Neuronal stem cell (in vitro differentiated cells): ENCODE measurements around the gene EML1.

ENCODE experiments used
- DNase-seq: peaks from one replicate; pipeline ENCODE4 v3.0.0-alpha.2; 2013; ENCODE audit warnings: low spot score
- H2AFZ ChIP-seq: one replicate; pipeline ENCODE4 v1.6.1; 2013; ENCODE audit warnings: mild to moderate bottlenecking, low read length, inconsistent platforms
- H2AK5ac ChIP-seq: 2 replicates; pipeline ENCODE4 v1.6.1; 2013; ENCODE audit warnings: low read depth, mild to moderate bottlenecking, inconsistent platforms, low read length, moderate library complexity, mixed read lengths
- H2BK120ac ChIP-seq: 2 replicates; pipeline ENCODE4 v1.6.1; 2013; ENCODE audit warnings: low read depth, mild to moderate bottlenecking, inconsistent platforms, low read length, moderate library complexity, mixed read lengths
- H2BK12ac ChIP-seq: one replicate; pipeline ENCODE4 v1.6.1; 2013; ENCODE audit warnings: low read length, inconsistent platforms
- H2BK15ac ChIP-seq: 2 replicates; pipeline ENCODE4 v1.6.1; 2013; ENCODE audit warnings: mild to moderate bottlenecking, low read length, inconsistent platforms, mixed read lengths
- H2BK5ac ChIP-seq: one replicate; pipeline ENCODE4 v1.6.1; 2013; ENCODE audit warnings: inconsistent platforms, mild to moderate bottlenecking, low read length, moderate library complexity
- H3K14ac ChIP-seq: one replicate; pipeline ENCODE4 v1.6.1; 2013; ENCODE audit warnings: low read length, inconsistent platforms
- H3K18ac ChIP-seq: 2 replicates; pipeline ENCODE4 v1.6.1; 2013; ENCODE audit warnings: low read length, inconsistent platforms
- H3K23ac ChIP-seq: 2 replicates; pipeline ENCODE4 v1.6.1; 2013; ENCODE audit warnings: low read depth, mild to moderate bottlenecking, mixed read lengths, low read length, inconsistent platforms; ENCODE audit not compliant: poor library complexity
- H3K27ac ChIP-seq: replicated peaks from 3 replicates; pipeline ENCODE4 v1.5.1; 2013; ENCODE audit warnings: low read length, inconsistent platforms
- H3K27me3 ChIP-seq, 3 experiments: 2 replicates each; pipeline ENCODE4 v1.6.1; 2013; ENCODE audit warnings: low read length in 3 of 3, mild to moderate bottlenecking in 2 of 3, inconsistent platforms in 1 of 3, low read depth in 1 of 3, mixed read lengths in 1 of 3, moderate library complexity in 1 of 3; ENCODE audit not compliant: control insufficient read depth in 3 of 3, insufficient read depth in 3 of 3
- H3K36me3 ChIP-seq, 2 donors: replicated peaks in 1 of 2; 2 replicates each; pipeline ENCODE4 v1.6.1; 2013; ENCODE audit warnings: low read length in 2 of 2; ENCODE audit not compliant: control insufficient read depth in 2 of 2, insufficient read depth in 2 of 2
- H3K4ac ChIP-seq: 2 replicates; pipeline ENCODE4 v1.6.1; 2013; ENCODE audit warnings: inconsistent platforms, mild to moderate bottlenecking, low read length, moderate library complexity
- H3K4me1 ChIP-seq, 2 donors: 1 replicate in 1 of 2; 2 replicates in 1 of 2; pipeline ENCODE4 v1.6.1; 2013; ENCODE audit warnings: low read length in 2 of 2, low read depth in 1 of 2; ENCODE audit not compliant: control insufficient read depth in 2 of 2, insufficient read depth in 1 of 2
- H3K4me2 ChIP-seq: one replicate; pipeline ENCODE4 v1.6.1; 2013; ENCODE audit warnings: mild to moderate bottlenecking, low read length, inconsistent platforms; ENCODE audit not compliant: insufficient read depth, poor library complexity, severe bottlenecking
- H3K4me3 ChIP-seq, 2 donors: 2 replicates each; pipeline ENCODE4 v1.5.1; 2013; ENCODE audit warnings: low read length in 2 of 2, mild to moderate bottlenecking in 2 of 2, inconsistent platforms in 1 of 2, moderate library complexity in 1 of 2
- H3K79me1 ChIP-seq: one replicate; pipeline ENCODE4 v1.6.1; 2013; ENCODE audit warnings: low read depth, mild to moderate bottlenecking, inconsistent platforms, low read length, moderate library complexity
- H3K9ac ChIP-seq: one replicate; pipeline ENCODE4 v1.6.1; 2013; ENCODE audit warnings: mild to moderate bottlenecking, low read depth, low read length, inconsistent platforms; ENCODE audit not compliant: poor library complexity
- H3K9me3 ChIP-seq, 2 donors: replicated peaks in 1 of 2; 2 replicates each; pipeline versions ENCODE3 to v1.6.1; 2013; ENCODE audit warnings: low read length in 2 of 2, mild to moderate bottlenecking in 2 of 2, inconsistent platforms in 1 of 2, low read depth in 1 of 2, mixed read lengths in 1 of 2, moderate library complexity in 1 of 2; ENCODE audit not compliant: control insufficient read depth in 2 of 2, insufficient read depth in 1 of 2
- H4K8ac ChIP-seq: one replicate; pipeline ENCODE4 v1.6.1; 2013; ENCODE audit warnings: low read depth, mild to moderate bottlenecking, inconsistent platforms, low read length, moderate library complexity
- H4K91ac ChIP-seq: one replicate; pipeline ENCODE4 v1.6.1; 2013; ENCODE audit warnings: low read length, low read depth, mild to moderate bottlenecking, inconsistent platforms; ENCODE audit not compliant: poor library complexity
- WGBS, 2 donors: extraction: QIAGEN DNeasy Blood & Tissue Kit; methylation state at CpG; one replicate each; pipeline ENCODE4 v1.1.7; 2013; ENCODE audit warnings: missing lambda C conversion rate in 2 of 2, mixed read lengths in 1 of 2; ENCODE audit not compliant: insufficient read length in 2 of 2, insufficient replicate concordance in 1 of 2; ENCODE audit errors: extremely low coverage in 2 of 2; 5-methylcytosine and 5-hydroxymethylcytosine counted together

EML1 gene

DNA sequence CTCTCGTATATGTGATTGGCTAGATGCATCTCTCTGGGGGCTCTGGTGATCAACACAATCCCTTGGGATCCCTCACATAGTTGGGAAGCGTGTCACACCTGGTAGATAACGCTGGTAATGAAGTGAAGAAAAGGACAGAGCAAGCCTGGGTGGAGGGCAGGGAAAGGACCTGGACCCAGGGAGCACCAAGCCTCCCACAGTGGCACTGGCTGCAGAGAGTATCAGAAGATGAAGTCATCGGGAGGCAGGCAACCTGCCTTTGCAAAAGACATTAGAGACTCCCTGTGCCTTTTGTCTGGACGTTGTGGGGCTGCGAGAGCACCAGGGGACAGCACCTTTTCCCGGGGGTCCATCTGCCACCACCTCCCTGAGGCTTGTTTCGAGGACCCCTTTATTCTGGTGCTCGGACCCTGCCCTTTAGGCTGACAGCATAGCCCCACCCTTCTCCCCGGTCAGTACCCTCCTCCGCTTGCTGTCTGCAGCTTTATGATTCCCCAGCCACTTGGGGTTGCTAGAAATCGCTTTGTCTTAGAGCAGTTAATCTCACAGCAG lies 116.4 kb downstream of the EML1 start:
- H4K8ac ChIP-seq: no peak overlapping the region
- peaks cover 27 to 86% of the 10 kb centered on the region in 2 donors for H3K36me3 ChIP-seq
- H2BK120ac ChIP-seq: no peak overlapping the region

GRCh38 chr14:99910337-99911309 lies 117.4 kb downstream of the EML1 start:
- Histone ChIP-seq H2BK12ac (no peak overlapping the region), H3K4ac (no peak overlapping the region), H3K9ac (no peak overlapping the region), H3K27ac (peak overlapping the region; percentile 11), H2BK5ac (no peak overlapping the region), H2AK5ac (no peak overlapping the region), H3K23ac (no peak overlapping the region), H4K8ac (no peak overlapping the region), H3K36me3 (peaks cover 27 to 85% of the 10 kb centered on the region in 2 donors), H3K27me3 (no peaks in the 10 kb centered on the region), H3K4me3 (no peak overlapping the region), H3K4me1 (peaks cover 0 to 4% of the 10 kb centered on the region in 2 donors), H2BK120ac (no peak overlapping the region), H3K79me1 (no peaks in the 10 kb centered on the region), H2AFZ (no peak overlapping the region), H3K14ac (no peak overlapping the region), H4K91ac (no peak overlapping the region), H2BK15ac (no peak overlapping the region), H3K4me2 (no peak overlapping the region), H3K9me3 (no peaks in the 10 kb centered on the region), H3K18ac (no peak overlapping the region)
- WGBS, 2 donors: no CpG with 5 or more reads among the region's 11 CpGs
- DNase-seq: no peak

More for the DNA sequence above, 116.4 kb downstream of the EML1 start:
- H2BK5ac ChIP-seq: no peak overlapping the region
- no peak overlapping the region for H3K14ac ChIP-seq
- no peaks in the 10 kb centered on the region for H3K27me3 ChIP-seq
- no peak overlapping the region for H3K4me3 ChIP-seq
- H4K91ac ChIP-seq: no peak overlapping the region
- no peak overlapping the region for H3K27ac ChIP-seq
- H3K23ac ChIP-seq: no peak overlapping the region
- H3K4ac ChIP-seq: no peak overlapping the region
- H2AK5ac ChIP-seq: no peak overlapping the region
- H3K4me2 ChIP-seq: no peak overlapping the region
- no peaks in the 10 kb centered on the region for H3K9me3 ChIP-seq
- no peak overlapping the region for H2BK12ac ChIP-seq
- H3K4me1 ChIP-seq: peaks cover 0 to 4% of the 10 kb centered on the region in 2 donors
- no peak for DNase-seq
- H2BK15ac ChIP-seq: no peak overlapping the region
- H2AFZ ChIP-seq: no peak overlapping the region
- H3K18ac ChIP-seq: no peak overlapping the region
- no peaks in the 10 kb centered on the region for H3K79me1 ChIP-seq
- H3K9ac ChIP-seq: no peak overlapping the region
- WGBS, 2 donors: no CpG with 5 or more reads among the region's 12 CpGs

GRCh38 chr14:99915305-99916090 lies 122.3 kb downstream of the EML1 start:
- no peak overlapping the region for H2AFZ ChIP-seq
- no peak overlapping the region for H3K14ac ChIP-seq
- no peak overlapping the region for H2BK120ac ChIP-seq
- H4K91ac ChIP-seq: no peak overlapping the region
- WGBS, 2 donors: no CpG with 5 or more reads among the region's 10 CpGs
- H3K27ac ChIP-seq: no peak overlapping the region
- DNase-seq: no peak
- no peak overlapping the region for H3K23ac ChIP-seq
- H2BK15ac ChIP-seq: no peak overlapping the region
- no peak overlapping the region for H2BK12ac ChIP-seq
- H3K4me2 ChIP-seq: no peak overlapping the region
- H3K4me1 ChIP-seq: no peaks in the 10 kb centered on the region
- no peaks in the 10 kb centered on the region for H3K79me1 ChIP-seq
- H4K8ac ChIP-seq: no peak overlapping the region
- peaks cover 28 to 82% of the 10 kb centered on the region in 2 donors for H3K36me3 ChIP-seq
- H2AK5ac ChIP-seq: no peak overlapping the region
- H3K4me3 ChIP-seq: no peak overlapping the region
- no peak overlapping the region for H2BK5ac ChIP-seq
- H3K18ac ChIP-seq: no peak overlapping the region
- no peaks in the 10 kb centered on the region for H3K9me3 ChIP-seq
- no peak overlapping the region for H3K4ac ChIP-seq
- H3K27me3 ChIP-seq: no peaks in the 10 kb centered on the region
- no peak overlapping the region for H3K9ac ChIP-seq

DNA sequence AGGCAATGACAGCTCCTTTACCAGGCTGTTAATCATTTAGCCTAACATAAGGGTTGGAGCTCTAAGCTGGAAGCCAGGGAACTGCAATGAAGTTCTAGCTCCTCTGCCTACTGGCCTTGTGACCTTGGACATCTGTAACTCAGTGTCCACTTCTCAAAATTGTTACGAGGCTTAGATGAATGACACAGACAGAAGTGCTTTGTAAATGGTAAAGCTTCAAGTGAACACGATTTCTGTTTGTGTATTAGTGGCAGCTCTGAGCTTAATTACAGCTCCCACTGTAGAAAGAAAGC lies 122.8 kb downstream of the EML1 start:
- no CpG with 5 or more reads among the region's 2 CpGs for WGBS, 2 donors
- Histone ChIP-seq H3K4ac (no peak overlapping the region), H4K8ac (no peak overlapping the region), H4K91ac (no peak overlapping the region), H3K36me3 (peaks cover 29 to 82% of the 10 kb centered on the region in 2 donors), H2BK12ac (no peak overlapping the region), H3K27ac (no peak overlapping the region), H3K23ac (no peak overlapping the region), H3K79me1 (no peaks in the 10 kb centered on the region), H3K4me3 (no peak overlapping the region), H3K18ac (no peak overlapping the region), H3K4me1 (no peaks in the 10 kb centered on the region), H3K14ac (no peak overlapping the region), H2BK5ac (no peak overlapping the region), H3K4me2 (no peak overlapping the region), H2BK120ac (no peak overlapping the region), H3K9ac (no peak overlapping the region), H2AFZ (no peak overlapping the region), H2AK5ac (no peak overlapping the region), H3K27me3 (no peaks in the 10 kb centered on the region), H3K9me3 (no peaks in the 10 kb centered on the region), H2BK15ac (no peak overlapping the region)
- DNase-seq: no peak
